H9 (cell line): ENCODE measurements around the gene GREB1L. TPM values are rescaled to one million over a fixed set of nuclear protein-coding genes. Genes with fewer than 3 reads are reported as not detected.

Experiments
- DNase-seq: peaks from one replicate; pipeline ENCODE4 v3.0.0-alpha.2; 2017
- H2AFZ ChIP-seq: one replicate; pipeline ENCODE4 v1.6.1; 2013; ENCODE audit warnings: mild to moderate bottlenecking, low read length, control low read depth, moderate library complexity
- H2AK5ac ChIP-seq: 2 replicates; pipeline ENCODE4 v1.6.1; 2013; ENCODE audit warnings: low read length, control low read depth, mixed read lengths; ENCODE audit not compliant: insufficient read length
- H2BK120ac ChIP-seq: one replicate; pipeline ENCODE4 v1.6.1; 2013; ENCODE audit warnings: low read depth, mild to moderate bottlenecking, low read length, control low read depth, inconsistent platforms; ENCODE audit not compliant: poor library complexity, severe bottlenecking
- H2BK12ac ChIP-seq: 2 replicates; pipeline ENCODE4 v1.6.1; 2013; ENCODE audit warnings: low read length, control low read depth, mixed read lengths, low read depth; ENCODE audit not compliant: insufficient read length
- H2BK15ac ChIP-seq: 2 replicates; pipeline ENCODE4 v1.6.1; 2013; ENCODE audit warnings: low read depth, low read length, control low read depth
- H2BK20ac ChIP-seq: one replicate; pipeline ENCODE4 v1.6.1; 2013; ENCODE audit warnings: low read depth, mild to moderate bottlenecking, low read length, control low read depth, inconsistent platforms; ENCODE audit not compliant: poor library complexity, severe bottlenecking
- H2BK5ac ChIP-seq: 2 replicates; pipeline ENCODE4 v1.6.1; 2013; ENCODE audit warnings: low read length, control low read depth, mixed read lengths; ENCODE audit not compliant: insufficient read length
- H3K14ac ChIP-seq: 2 replicates; pipeline ENCODE4 v1.6.1; 2013; ENCODE audit warnings: low read length, control low read depth; ENCODE audit not compliant: insufficient read depth
- H3K18ac ChIP-seq: 2 replicates; pipeline ENCODE4 v1.6.1; 2013; ENCODE audit warnings: low read depth, mild to moderate bottlenecking, mixed read lengths, low read length, control low read depth; ENCODE audit not compliant: insufficient read length
- H3K23ac ChIP-seq: 2 replicates; pipeline ENCODE4 v1.6.1; 2013; ENCODE audit warnings: low read length, control low read depth, mixed read lengths, low read depth; ENCODE audit not compliant: insufficient read length
- H3K23me2 ChIP-seq: 2 replicates; pipeline ENCODE4 v1.6.1; 2013; ENCODE audit warnings: low read depth, mild to moderate bottlenecking, mixed read lengths, low read length, control low read depth; ENCODE audit not compliant: insufficient read length, poor library complexity, severe bottlenecking
- H3K27ac ChIP-seq: 2 replicates; pipeline ENCODE4 v1.5.1; 2013; ENCODE audit warnings: low read length, control low read depth, mixed read lengths, low read depth; ENCODE audit not compliant: insufficient read length
- H3K27me3 ChIP-seq: 2 replicates; pipeline ENCODE4 v1.6.1; 2013; ENCODE audit warnings: low read length, control low read depth, inconsistent platforms; ENCODE audit not compliant: insufficient read depth
- H3K4ac ChIP-seq: 2 replicates; pipeline ENCODE4 v1.6.1; 2013; ENCODE audit warnings: low read depth, mild to moderate bottlenecking, control low read depth, inconsistent platforms, low read length, moderate library complexity
- H3K4me1 ChIP-seq: 2 replicates; pipeline ENCODE4 v1.6.1; 2013; ENCODE audit warnings: low read length, control low read depth, inconsistent platforms; ENCODE audit not compliant: insufficient read depth
- H3K4me2 ChIP-seq: 2 replicates; pipeline ENCODE4 v1.6.1; 2013; ENCODE audit warnings: low read length, control low read depth, mixed read lengths; ENCODE audit not compliant: insufficient read length, insufficient read depth
- H3K56ac ChIP-seq: 2 replicates; pipeline ENCODE4 v1.6.1; 2013; ENCODE audit warnings: low read depth, mild to moderate bottlenecking, mixed read lengths, low read length, control low read depth; ENCODE audit not compliant: insufficient read length
- H3K79me1 ChIP-seq: 2 replicates; pipeline ENCODE4 v1.6.1; 2013; ENCODE audit warnings: low read depth, mild to moderate bottlenecking, moderate library complexity, low read length, control low read depth, inconsistent platforms; ENCODE audit not compliant: insufficient read depth, poor library complexity, severe bottlenecking
- H3K79me2 ChIP-seq: 2 replicates; pipeline ENCODE4 v1.6.1; 2013; ENCODE audit warnings: low read length, control low read depth, inconsistent platforms; ENCODE audit not compliant: insufficient read depth
- H3K9ac ChIP-seq: 2 replicates; pipeline ENCODE4 v1.6.1; 2013; ENCODE audit warnings: low read length, control low read depth, mixed read lengths; ENCODE audit not compliant: insufficient read length; ENCODE audit errors: extremely low read depth
- H3K9me3 ChIP-seq: one replicate; pipeline ENCODE4 v1.6.1; 2013; ENCODE audit warnings: low read depth, low read length, inconsistent platforms; ENCODE audit not compliant: control insufficient read depth
- H3T11ph ChIP-seq: one replicate; pipeline ENCODE4 v1.6.1; 2013; ENCODE audit warnings: mild to moderate bottlenecking, low read length, control low read depth, inconsistent platforms
- H4K20me1 ChIP-seq: one replicate; pipeline ENCODE4 v1.6.1; 2013; ENCODE audit not compliant: control insufficient read depth, insufficient read length, insufficient read depth
- H4K5ac ChIP-seq: 2 replicates; pipeline ENCODE4 v1.6.1; 2013; ENCODE audit warnings: low read depth, mild to moderate bottlenecking, mixed read lengths, low read length, control low read depth; ENCODE audit not compliant: insufficient read length
- H4K8ac ChIP-seq: replicated peaks from 2 replicates; pipeline ENCODE4 v1.6.1; 2013; ENCODE audit warnings: low read length, control low read depth, mixed read lengths, low read depth; ENCODE audit not compliant: insufficient read length
- H4K91ac ChIP-seq: 2 replicates; pipeline ENCODE4 v1.6.1; 2013; ENCODE audit warnings: low read depth, mild to moderate bottlenecking, moderate library complexity, mixed read lengths, low read length, control low read depth; ENCODE audit not compliant: insufficient read length
- H3K27ac Mint-ChIP-seq, 3 experiments: 2 replicates in 2 of 3; 3 replicates in 1 of 3; pipeline ENCODE4 v1.8.0; 2020 to 2021; ENCODE audit warnings: mixed read lengths in 3 of 3, mild to moderate bottlenecking in 1 of 3, moderate library complexity in 1 of 3
- H3K27me3 Mint-ChIP-seq: 2 replicates; pipeline ENCODE4 v1.8.0; 2021; ENCODE audit warnings: low read depth, mild to moderate bottlenecking, moderate library complexity, mixed read lengths
- H3K36me3 Mint-ChIP-seq, 3 experiments: 2 replicates in 2 of 3; 3 replicates in 1 of 3; pipeline ENCODE4 v1.8.0; 2020 to 2021; ENCODE audit warnings: low read depth in 3 of 3, mixed read lengths in 3 of 3; ENCODE audit not compliant: insufficient read depth in 1 of 3
- H3K4me1 Mint-ChIP-seq, 2 experiments: 2 replicates each; pipeline ENCODE4 v1.8.0; 2020; ENCODE audit warnings: mixed read lengths in 2 of 2
- H3K4me3 Mint-ChIP-seq, 2 experiments: 2 replicates in 1 of 2; 3 replicates in 1 of 2; pipeline ENCODE4 v1.8.0; 2020 to 2021; ENCODE audit warnings: mild to moderate bottlenecking in 2 of 2, mixed read lengths in 2 of 2, moderate library complexity in 1 of 2
- H3K9me3 Mint-ChIP-seq, 2 experiments: 2 replicates in 1 of 2; 3 replicates in 1 of 2; pipeline ENCODE4 v1.8.0; 2020; ENCODE audit warnings: mild to moderate bottlenecking in 2 of 2, mixed read lengths in 2 of 2, moderate library complexity in 1 of 2
- WGBS: extraction: QIAGEN DNeasy Blood & Tissue Kit; methylation state at CpG from one replicate; pipeline ENCODE4 v1.1.7; 2013; ENCODE audit warnings: missing lambda C conversion rate, low lambda C conversion rate, mixed read lengths; ENCODE audit not compliant: insufficient read length; ENCODE audit errors: extremely low coverage; 5-methylcytosine and 5-hydroxymethylcytosine counted together
- total RNA-seq: library from RNA; stranded (reverse); gene quantifications from 2 replicates; pipeline ENCODE4 v1.2.1, GENCODE V29; 2021
- TF ChIP-seq, protein P1 (sequence below): fragments of 200-600 bp; sonication (generic); conservative IDR thresholded peaks from 3 replicates; pipeline ENCODE4 v1.8.0; 2021; ENCODE audit warnings: antibody characterized with exemption, mild to moderate bottlenecking

Gene GREB1L
- total RNA-seq, 1 experiment from 2014 or later = 2.7 TPM

DNA sequence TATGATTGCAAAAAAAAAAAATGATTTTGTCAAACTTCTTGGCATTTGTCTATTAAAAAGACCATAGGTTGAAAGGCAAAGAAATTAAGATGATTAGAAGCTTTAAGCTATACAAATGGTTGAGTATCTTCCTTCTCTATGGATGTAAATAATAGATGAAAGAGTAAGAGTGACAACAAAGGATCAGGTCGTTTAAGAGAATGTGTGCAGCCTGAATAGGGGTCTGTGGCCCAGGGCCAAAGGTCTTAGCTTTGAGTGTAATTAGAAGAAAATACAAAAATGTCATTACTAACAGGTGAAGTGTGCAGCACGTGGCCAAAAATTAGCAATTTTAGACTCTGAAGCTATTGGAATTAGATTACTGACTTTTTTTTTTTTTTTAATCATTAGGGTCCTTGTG lies 122.4 kb downstream of the GREB1L start:
- TF ChIP-seq, protein P1, sequence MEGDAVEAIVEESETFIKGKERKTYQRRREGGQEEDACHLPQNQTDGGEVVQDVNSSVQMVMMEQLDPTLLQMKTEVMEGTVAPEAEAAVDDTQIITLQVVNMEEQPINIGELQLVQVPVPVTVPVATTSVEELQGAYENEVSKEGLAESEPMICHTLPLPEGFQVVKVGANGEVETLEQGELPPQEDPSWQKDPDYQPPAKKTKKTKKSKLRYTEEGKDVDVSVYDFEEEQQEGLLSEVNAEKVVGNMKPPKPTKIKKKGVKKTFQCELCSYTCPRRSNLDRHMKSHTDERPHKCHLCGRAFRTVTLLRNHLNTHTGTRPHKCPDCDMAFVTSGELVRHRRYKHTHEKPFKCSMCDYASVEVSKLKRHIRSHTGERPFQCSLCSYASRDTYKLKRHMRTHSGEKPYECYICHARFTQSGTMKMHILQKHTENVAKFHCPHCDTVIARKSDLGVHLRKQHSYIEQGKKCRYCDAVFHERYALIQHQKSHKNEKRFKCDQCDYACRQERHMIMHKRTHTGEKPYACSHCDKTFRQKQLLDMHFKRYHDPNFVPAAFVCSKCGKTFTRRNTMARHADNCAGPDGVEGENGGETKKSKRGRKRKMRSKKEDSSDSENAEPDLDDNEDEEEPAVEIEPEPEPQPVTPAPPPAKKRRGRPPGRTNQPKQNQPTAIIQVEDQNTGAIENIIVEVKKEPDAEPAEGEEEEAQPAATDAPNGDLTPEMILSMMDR = no peak
- H3K4me2 ChIP-seq = no peak overlapping the region
- no peaks in the 10 kb centered on the region for H3K36me3 Mint-ChIP-seq

More for the DNA sequence above, 122.4 kb downstream of the GREB1L start:
- no peak overlapping the region for H2BK5ac ChIP-seq
- H3K27ac Mint-ChIP-seq = no peak overlapping the region
- H2BK20ac ChIP-seq = no peak overlapping the region
- no peak overlapping the region for H4K91ac ChIP-seq
- H3K9ac ChIP-seq = no peak overlapping the region
- no peak overlapping the region for H3K18ac ChIP-seq
- no peak overlapping the region for H4K5ac ChIP-seq
- H4K20me1 ChIP-seq = no peaks in the 10 kb centered on the region
- no peak overlapping the region for H3K27ac ChIP-seq
- no peak for DNase-seq
- H2BK120ac ChIP-seq = no peak overlapping the region
- no CpG with 5 or more reads among the region's 2 CpGs for WGBS
- no peak overlapping the region for H3K23ac ChIP-seq
- H3K56ac ChIP-seq = no peak overlapping the region
- no peak overlapping the region for H3K4me3 Mint-ChIP-seq
- H3K27me3 Mint-ChIP-seq = no peaks in the 10 kb centered on the region; the same call in 1 of the 2 replicates
- H3K9me3 ChIP-seq = no peaks in the 10 kb centered on the region
- no peak overlapping the region for H3T11ph ChIP-seq
- no peaks in the 10 kb centered on the region for H3K79me1 ChIP-seq
- no peak overlapping the region for H2AFZ ChIP-seq
- H2BK15ac ChIP-seq = no peak overlapping the region
- H3K4ac ChIP-seq = no peak overlapping the region
- H4K8ac ChIP-seq = no peak overlapping the region
- H3K4me1 ChIP-seq = peaks cover 9% of the 10 kb centered on the region; the same call in 1 of the 2 replicates
- H3K9me3 Mint-ChIP-seq = no peaks in the 10 kb centered on the region
- no peaks in the 10 kb centered on the region for H3K23me2 ChIP-seq
- H2BK12ac ChIP-seq = no peak overlapping the region
- no peaks in the 10 kb centered on the region for H3K79me2 ChIP-seq
- no peak overlapping the region for H3K14ac ChIP-seq
- no peaks in the 10 kb centered on the region for H3K27me3 ChIP-seq
- H2AK5ac ChIP-seq = no peak overlapping the region
- H3K4me1 Mint-ChIP-seq = peaks cover 42 to 47% of the 10 kb centered on the region in 2 experiments
